NCI-H1417 (cell line): ENCODE results near the gene ATP8B4.
"Not testable (repeated sequence)": the region's sequence is repeated elsewhere in the genome, so short reads cannot be mapped to it uniquely, and the experiment has no call there.

Experiments
- DNase-seq, 3 experiments: peaks; one replicate each; lab custom pipeline; 2025; lab: John Stamatoyannopoulos, UW

Gene ATP8B4, protein sequence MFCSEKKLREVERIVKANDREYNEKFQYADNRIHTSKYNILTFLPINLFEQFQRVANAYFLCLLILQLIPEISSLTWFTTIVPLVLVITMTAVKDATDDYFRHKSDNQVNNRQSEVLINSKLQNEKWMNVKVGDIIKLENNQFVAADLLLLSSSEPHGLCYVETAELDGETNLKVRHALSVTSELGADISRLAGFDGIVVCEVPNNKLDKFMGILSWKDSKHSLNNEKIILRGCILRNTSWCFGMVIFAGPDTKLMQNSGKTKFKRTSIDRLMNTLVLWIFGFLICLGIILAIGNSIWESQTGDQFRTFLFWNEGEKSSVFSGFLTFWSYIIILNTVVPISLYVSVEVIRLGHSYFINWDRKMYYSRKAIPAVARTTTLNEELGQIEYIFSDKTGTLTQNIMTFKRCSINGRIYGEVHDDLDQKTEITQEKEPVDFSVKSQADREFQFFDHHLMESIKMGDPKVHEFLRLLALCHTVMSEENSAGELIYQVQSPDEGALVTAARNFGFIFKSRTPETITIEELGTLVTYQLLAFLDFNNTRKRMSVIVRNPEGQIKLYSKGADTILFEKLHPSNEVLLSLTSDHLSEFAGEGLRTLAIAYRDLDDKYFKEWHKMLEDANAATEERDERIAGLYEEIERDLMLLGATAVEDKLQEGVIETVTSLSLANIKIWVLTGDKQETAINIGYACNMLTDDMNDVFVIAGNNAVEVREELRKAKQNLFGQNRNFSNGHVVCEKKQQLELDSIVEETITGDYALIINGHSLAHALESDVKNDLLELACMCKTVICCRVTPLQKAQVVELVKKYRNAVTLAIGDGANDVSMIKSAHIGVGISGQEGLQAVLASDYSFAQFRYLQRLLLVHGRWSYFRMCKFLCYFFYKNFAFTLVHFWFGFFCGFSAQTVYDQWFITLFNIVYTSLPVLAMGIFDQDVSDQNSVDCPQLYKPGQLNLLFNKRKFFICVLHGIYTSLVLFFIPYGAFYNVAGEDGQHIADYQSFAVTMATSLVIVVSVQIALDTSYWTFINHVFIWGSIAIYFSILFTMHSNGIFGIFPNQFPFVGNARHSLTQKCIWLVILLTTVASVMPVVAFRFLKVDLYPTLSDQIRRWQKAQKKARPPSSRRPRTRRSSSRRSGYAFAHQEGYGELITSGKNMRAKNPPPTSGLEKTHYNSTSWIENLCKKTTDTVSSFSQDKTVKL

DNA sequence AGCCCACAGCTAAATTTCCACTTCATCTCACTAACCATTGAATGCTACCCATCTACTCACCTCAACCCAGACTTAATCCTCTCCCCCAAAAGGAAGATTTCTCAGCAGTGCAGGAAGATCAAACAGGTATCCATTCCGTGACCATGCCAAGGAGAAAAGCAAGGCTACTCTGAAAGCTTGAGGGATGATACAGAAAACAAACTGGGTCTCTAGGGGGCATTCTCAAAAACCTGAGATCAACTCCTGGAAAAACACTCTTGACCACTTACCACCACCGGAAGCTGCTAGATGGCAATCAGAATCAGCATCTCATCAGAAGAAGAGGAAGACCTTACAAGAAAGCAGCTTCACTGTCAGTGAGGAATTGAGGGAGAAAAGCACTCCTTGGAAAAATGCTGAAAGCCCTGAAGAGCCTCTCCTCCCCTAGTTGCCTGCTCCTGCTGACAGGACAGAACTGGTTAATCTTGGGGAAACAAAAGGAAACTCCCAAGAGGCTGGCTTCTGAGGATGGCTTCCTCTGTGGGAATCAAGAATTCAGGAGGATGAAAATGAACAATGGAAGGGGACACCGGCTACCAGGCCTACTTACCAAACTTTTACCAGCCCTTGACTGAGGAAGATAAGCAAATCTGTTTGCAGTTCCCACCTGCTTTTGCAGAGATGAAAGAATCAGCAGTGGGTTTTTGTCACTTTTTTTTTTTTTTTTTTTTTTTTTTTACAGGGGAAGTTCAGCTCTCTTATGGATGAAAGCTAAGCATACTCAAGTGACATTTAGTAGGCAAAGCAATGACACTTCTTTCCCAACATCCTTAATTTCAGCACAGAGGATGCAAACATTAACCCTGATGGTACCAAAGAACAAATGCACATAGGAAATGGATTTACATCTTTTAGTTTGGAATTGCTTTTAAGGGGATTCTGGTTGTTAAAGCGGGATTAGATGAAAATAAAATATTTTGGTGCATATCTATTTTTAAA is at the start of gene ATP8B4:
Gene ATP8B4, minus strand, starts transcription at position 171 of the 978 bp plus-strand sequence. CDS start 12,267 bp downstream, outside the sequence.
- peak in 1 of 3 experiments; percentile 12 for DNase-seq

DNA sequence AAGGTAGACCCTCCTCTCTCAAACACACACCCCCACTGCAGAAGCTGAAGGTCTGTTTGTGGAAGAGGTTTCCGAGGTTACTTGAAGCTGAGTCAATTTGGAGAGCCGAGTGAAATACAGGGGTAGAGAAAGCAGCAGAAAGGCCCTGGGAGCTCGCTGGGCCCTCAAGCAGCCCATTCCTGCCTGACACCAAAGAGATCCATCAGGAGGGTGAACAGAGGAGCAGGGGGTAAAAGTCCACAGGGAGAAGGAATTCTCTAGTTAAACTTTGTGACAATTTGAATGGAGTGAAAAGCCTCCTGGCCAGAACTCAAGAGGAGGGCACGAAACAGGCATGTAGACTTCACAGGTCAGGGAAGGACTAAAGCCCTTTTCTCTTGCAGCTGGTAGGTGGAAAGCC is 49.3 kb upstream of the ATP8B4 start:
- no peak for DNase-seq

DNA sequence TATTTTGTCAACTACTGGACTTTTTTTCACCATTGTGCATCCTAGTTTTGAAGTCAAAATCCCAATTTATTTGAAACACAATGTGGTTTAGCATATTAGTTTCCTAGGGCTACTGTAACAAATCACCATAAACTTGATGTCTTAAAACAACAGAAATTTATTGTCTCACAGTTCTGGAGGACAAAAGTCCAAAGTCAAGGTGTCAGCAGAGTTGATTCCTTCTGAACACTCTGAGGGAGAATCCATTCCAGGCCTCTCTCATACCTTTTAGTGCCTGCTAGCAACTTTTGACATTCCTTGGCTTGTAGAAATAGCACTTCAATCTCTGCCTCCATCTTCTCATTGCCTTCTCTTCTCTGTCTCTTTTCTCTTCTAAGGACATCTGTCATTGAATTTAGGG is 48.1 kb upstream of the ATP8B4 start:
- no peak for DNase-seq

DNA sequence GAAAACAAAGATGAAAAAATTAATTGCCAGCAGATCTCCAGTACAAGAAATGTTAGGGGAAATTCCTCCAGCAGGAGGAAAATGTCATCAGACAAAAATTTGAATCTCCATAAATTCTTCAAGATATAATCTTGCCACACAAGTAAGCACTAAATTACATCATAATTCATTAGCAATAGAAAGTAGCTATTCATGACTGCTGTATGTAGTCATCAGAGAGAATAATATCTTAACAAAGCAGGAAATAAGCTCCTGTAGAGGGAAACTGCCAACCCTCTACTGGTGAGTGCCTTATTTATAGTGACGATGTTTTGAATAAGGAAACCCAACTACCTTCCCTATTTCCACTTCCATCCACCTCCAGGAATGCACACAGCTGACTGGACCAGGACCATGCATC is 47.2 kb upstream of the ATP8B4 start:
- no peak for DNase-seq

DNA sequence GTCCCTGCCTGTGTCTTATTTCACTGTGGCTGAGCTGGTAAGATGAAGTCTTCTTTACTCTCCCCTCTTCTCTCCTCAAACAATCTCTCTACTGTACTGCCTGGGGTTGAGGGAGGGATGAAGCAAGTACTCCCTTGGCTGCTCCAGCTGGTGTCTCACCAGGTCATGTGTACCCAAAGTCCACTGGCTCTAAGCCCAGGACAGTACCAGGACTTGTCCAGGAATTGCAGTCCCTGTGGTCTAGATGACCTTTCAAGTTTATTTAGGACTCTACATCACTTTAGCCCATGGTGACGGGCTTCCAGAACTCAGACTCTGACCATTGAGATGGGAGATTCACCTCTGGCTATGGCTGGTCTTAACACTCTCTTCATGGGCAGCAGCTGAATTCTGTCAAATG is 45.4 kb upstream of the ATP8B4 start:
- DNase-seq = no peak

DNA sequence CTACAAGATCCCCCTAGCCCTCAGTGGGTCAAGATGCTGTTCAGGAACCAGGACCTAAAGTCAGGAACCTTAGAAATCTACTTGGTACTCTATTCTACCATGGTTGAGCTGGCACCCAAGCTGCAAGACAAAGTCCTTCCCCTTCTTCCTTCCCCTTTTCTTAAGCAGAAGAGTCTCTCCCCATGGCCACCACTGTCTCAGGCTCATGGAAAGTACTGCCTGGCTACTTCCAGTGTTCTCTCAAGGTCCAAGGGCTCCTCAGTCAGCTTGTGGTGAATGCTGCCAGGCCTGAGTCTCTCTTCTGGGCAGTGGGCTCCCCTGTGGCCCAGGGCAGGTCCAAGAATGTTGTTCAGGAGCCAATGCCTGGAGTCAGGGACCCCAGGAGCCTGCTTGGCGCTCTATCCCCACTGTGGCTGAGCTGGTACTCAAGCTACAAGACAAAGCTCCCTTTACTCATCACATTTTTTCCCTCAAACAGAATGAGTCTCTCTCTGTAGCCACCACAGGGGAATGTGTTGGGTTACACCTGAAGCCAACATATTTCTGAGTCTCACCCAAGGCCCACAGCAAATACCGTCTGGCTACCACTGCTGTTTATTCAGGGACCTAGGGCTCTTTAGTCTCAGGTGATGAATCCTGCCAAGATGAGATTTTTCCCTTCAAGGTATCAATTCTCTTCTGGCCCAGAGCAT is 44.8 kb upstream of the ATP8B4 start:
- no peak for DNase-seq

DNA sequence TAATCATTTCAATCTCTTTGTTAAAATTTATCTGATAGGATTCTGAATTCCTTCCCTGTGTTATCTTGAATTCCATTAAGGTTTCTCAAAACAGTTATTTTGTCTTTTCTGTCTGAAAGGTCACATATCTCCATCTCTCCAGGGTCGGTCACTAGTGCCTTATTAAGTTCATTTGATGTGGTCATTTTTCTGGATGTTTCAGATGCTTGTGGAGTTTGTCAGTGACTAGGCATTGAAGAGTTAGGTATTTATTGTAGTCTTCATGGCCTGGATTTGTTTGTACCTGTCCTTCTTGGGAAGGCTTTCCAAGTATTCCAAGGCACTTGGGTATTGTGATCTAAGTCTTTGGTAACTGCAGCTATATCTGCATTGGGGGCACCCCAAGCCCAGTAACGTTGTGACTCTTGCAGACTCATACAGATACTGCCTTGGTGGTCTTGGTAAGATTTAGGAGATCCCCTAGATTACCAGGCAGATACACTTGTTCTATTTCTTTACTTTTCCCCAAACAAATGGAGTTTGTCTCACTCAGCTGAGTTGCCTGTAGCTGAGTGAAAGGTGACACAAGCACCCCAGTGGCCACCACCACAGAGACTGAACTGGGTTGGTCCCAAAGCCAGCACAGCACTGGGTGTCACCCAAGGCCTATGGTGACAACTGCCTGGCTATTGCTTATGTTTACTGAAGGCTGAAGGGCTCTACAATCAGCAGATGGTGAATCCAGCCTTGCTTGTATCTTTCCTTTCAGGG is 44.1 kb upstream of the ATP8B4 start:
- DNase-seq = no peak

DNA sequence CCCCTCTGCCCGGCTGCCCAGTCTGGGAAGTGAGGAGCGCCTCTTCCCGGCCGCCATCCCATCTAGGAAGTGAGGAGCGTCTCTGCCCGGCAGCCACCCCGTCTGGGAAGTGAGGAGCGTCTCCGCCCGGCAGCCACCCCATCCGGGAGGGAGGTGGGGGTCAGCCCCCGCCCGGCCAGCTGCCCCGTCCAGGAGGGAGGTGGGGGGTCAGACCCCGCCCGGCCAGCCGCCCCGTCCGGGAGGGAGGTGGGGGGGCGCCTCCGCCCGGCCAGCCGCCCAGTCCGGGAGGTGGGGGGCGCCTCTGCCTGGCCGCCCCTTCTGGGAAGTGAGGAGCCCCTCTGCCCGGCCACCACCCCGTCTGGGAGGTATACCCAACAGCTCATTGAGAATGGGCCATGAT is 39.2 kb upstream of the ATP8B4 start:
- DNase-seq = not testable (repeated sequence)

DNA sequence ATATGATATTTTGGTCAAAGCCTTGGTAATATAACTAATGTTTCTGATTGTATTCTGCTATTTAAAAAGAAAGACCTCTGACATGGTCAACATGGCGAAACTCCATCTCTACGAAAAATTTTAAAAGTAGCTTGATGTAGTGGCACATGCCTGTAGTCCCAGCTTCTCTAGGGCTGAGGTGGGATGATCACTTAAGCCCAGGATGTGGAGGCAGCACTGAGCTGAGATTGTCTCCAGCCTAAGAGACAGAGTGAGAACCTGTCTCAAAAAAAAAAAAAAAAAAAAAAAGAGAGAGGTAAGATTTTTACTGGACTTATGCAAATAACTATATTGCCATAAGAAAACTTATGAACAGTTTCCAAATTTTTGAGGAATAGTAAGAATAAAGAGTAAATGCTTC is 32.4 kb upstream of the ATP8B4 start:
- no peak for DNase-seq

DNA sequence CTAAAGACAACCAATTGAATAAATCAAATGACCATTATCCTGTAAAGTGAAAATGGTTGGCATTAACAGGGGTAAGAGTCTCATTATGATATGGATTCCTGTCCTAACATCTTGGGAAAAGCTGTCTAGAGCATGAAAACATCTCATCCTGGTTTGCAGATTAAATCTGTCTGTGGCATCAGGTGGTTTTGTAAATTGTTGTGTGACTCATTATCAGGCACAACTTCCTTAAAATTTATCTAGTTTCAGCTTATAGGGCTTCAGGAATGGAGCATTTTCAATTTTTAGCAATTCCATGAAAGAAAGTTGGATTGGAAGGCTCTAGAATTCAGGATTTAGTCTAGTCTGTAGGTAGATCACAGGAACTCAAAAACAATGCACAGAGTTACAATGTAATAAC is 31.8 kb upstream of the ATP8B4 start:
- no peak for DNase-seq

DNA sequence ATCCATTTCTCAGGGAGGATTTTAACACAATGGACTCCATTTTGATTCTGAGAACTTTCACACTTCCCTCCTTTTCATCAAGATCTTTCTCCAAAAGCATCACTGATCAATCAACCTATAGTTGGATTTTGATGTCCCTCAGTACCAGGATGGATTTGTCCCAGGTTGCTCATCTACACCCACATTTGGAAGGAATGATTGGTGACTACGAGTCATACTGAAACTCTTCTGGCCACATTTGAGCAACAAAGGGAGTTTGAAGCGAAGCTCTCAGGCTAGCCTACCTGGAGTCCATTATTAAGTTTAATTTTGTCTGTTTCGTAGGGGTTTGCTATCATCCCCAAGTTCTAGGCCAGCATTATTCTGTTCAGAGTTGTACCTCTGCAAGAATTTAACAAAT is 31.3 kb upstream of the ATP8B4 start:
- no peak for DNase-seq

DNA sequence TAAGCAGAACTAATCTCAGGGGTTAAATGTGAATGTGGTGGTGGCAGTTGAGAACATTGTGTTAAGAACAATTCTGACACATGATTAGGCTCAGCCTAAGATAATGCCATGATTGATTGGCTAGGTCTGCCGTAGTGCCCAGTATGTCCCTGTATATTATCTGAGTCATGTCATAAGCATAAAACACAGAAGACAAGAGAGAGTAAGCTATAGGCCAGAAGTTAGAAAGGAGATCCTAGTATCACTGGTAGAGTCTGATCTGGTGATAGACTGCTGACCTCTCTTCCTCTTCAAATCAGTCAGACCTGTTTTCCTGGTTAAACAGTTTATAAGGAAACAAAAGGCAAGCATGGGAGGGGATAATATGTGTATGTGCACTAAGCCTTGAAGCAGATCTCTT is 30.1 kb upstream of the ATP8B4 start:
- peak in 1 of 3 experiments; percentile 14 for DNase-seq

DNA sequence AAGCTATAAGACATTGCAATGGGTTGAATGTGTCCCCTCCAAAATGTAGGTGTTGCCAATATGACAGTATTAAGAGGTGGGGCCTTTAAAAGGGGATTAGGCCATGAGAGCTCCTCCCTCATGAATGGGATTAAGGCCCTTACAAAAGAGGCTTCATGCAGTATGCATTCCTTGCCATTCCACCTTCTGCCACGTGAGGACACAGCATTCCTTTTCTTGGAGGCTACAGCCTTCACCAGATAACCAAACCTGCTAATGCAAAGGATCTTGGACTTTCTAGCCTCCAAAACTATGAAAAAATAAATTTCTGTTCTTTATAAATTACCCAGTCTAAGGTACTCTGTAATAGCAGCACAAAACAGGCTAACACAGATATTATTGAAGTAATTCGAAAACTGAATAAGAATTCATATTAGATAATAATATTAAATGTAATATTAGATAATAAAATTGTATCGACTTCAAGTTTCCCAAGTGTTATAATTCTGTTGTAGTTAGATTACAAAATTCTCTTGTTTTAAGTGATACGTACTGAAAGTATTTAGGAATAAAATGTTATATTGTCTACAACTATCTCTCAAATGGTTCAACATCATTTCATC is 29.4 kb upstream of the ATP8B4 start:
- peak in 2 of 3 experiments; percentile 5 to 43 for DNase-seq

DNA sequence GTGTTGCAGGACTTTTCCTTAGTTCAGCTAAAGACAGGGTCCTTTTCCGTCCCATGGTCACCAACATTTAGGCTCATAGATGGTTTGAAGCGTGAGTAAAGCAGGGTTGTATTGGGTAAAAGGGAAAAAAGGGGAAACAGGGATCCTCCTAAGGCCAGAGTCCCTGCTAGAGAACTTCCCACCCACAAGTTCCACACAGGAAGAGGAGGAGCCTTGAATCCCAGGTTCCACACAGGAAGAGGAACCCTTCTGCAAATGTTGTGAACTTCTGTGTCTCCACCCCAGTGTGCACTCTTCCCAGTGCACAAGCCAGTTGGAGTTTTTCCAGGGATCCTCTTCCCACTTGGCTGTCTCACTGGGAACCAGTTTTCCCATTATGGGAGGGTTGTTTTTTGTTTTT is 27.6 kb upstream of the ATP8B4 start:
- DNase-seq = no peak

DNA sequence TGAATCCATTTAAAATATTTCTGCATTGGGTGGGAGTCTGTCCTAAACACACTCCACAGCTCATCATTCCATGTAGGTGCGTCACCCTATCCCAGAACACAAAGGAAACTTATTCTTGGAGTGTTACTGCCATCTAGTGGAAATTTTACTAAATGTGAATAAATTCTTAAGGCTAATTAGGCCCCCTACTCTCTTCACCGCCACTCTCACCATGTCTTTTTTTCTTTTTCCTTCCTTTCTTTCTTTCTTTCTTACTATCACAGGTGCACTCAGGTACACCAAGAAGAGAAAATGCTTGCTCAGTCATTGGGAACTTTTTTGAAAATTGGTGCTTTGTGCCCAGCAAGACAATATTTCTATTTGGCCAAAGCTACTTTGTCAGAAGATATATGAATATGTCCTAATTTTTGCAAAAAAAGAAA is 26.4 kb upstream of the ATP8B4 start:
- peak; percentile 33 to 78 (median 77) for DNase-seq

DNA sequence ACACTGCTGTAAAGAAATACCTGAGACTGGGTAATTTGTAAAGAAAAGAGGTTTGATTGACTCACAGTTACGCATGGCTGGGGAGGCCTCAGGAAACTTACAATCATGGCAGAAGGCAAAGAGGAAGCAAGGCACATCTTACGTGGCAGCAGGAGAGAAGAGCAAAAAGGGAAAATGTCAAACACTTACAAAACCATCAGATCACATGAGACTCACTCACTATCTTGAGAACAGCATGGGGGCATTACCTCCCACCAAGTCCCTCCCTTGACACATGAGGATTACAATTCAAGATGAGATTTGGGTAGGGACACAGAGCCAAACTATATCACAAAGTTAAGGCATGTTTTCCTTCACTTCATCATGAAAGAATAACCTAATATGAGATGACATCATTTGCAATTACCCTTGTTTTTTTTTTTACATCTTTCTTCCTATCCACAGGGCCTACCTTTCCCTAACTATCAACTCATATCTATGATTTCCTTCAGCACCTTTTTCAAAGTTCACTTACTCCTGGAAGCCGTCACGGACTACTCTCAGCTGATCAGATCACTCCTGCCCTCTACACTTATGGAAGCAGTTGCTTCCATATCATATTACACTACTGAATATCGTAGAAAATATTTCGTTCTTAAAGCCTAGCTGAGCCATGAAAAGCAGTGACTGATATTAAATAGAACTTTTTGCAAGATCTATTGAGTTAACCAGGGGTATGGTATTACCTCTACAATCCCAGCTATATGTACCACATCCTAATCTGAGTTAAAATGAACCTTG is 25.5 kb upstream of the ATP8B4 start:
- DNase-seq = no peak

DNA sequence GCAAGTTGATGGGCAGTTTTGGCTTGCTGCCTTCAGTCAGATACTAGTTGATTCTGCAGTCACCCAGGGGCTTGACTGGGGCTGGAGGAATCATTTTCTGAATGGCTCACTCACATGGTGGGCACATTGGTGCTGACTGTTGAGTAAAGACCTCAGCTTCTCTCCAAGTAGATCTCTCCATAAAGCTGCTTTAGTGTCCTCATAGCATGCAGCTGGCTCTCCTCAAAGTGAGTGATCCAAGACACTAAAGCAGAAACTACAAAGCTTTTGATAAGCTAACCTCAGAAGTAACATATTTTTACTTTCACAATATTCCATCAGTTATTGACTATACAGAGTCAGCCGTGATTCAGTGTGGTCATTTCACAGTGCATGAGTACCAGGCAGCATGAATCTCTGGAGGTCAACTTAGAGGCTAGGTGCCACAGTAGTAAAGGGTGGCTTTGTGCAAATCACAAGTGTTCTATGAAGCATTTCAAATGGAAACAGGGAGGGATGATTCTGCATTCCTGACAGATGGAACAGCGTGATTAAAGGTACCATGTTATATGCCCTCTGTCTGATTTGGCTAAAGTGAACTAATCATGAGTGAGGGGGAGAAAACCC is 24.3 kb upstream of the ATP8B4 start:
- DNase-seq = no peak

DNA sequence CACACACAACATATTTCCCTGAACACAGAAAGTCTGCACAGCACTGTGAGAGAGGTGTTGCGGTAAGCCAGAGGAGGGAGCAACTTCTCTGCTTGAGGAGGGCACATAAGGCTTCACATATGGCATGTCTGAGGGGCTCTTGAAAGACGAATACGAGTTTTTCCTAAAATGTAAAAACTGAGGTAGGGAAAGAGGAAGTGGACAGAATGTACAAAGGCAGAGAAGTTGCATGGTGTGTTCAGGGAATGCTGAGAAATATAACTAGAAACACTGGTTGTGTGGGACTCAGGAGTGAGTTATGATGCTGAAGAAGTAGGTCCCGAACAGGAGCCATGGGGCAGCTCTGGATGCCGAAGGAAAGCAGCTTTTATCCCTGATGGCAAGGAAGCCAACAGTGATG is 22.8 kb upstream of the ATP8B4 start:
- no peak for DNase-seq
